GM18526 (cell line): ENCODE data around the gene CAPN5.

ENCODE experiments used
- POLR2A ChIP-seq: IDR thresholded peaks from 3 replicates; pipeline ENCODE4 v1.6.1; 2011; ENCODE audit not compliant: insufficient read length; ENCODE audit errors: extremely low read depth

Gene CAPN5

DNA sequence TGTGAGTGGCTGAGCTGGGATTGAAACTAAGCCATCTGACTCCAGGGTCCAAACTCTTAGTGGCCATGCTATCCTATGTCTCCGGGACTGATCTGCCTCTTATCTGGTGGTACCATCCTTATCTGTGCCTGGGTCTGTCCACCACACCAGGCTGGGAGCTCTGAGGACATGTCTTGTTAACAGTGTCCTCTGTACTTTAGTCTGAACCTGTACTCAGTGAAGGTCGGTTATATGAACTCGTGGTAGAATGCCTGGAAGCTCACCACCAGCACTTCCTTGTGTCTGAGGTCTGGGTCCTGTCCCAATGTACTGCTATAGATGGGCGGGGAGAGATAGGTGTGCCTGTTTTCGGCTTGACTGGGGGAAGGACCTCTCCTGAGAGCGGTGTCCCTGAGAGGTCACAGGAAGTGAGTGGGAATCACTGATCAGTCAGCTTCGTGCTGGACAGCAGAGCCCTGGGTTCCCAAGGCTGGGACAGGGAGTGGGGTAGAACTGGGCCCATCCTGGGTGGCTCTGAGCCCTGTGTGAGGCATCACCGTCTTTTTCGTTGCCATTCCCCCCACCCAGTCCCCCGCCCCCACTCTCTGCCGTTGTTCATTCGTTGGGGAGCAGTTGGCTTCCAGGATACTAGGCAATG, 70.1 kb downstream of the CAPN5 start:
- TF ChIP-seq POLR2A: no peak

DNA sequence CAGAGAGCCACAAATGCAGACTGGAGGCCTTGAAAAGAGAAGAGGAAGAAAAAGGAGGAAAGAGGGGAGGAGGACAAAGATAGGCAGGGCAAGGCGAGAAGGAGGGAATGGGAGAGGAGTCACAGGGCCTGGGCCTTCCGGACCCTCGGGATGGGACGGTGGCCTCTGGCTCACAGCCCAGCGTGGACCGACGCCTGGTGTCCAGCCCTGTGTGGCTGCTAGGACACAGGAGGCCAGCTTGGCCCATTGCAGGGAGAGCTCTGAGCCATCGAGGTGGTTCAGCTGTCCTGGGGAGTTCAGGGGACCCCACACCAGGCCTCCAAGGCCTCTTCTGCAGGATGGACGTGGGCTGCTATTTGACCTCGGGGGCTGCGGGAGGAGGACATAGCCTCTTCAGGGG, 70.7 kb downstream of the CAPN5 start:
- TF ChIP-seq POLR2A: no peak

DNA sequence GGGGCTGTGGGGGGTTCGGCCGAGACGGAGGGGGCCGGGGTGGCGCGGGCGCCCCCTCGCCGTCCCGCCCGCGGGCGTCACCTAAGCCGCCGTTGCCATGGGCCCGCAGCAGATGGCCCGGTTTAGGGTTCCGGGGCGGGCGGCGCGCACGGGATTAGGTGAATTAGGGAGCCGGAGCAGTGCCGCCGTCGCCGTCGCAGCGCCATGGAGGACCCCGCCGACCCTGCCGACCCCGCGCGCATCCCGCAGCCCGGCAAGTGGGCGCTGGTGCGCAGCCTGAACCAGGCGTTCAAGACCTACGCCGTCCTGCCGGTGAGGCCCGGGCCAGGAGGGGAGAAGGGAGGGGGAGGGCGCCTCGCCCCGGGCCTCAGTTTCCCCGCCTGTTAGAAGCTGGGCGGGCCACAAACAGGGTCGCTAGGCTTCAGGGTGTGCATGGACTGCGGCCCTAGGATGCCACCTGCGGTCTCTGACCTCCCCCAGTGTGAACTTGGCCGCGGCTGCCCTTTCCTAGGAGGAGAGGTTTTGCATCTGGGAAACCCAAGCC, 71.4 kb downstream of the CAPN5 start:
- no peak for TF ChIP-seq POLR2A

DNA sequence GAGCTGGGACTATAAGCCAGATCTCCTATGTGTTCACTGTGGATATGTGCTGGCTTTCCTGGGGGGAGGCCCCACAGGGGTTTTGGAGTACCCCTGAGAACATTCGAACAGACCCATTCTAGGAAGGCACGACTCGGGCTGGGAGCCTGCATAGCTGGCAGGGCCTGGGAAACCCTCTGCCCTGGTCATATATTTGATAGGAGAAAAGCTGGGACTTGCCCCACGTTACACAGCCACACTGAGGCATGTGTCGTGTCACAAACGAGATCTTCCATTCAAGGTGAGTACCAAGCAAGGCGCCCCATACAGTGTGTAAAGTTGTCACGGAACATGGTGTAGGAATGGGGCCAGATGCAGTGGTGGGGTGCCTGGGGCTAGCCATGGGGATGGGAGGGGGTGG, 72.4 kb downstream of the CAPN5 start:
- TF ChIP-seq POLR2A: no peak

DNA sequence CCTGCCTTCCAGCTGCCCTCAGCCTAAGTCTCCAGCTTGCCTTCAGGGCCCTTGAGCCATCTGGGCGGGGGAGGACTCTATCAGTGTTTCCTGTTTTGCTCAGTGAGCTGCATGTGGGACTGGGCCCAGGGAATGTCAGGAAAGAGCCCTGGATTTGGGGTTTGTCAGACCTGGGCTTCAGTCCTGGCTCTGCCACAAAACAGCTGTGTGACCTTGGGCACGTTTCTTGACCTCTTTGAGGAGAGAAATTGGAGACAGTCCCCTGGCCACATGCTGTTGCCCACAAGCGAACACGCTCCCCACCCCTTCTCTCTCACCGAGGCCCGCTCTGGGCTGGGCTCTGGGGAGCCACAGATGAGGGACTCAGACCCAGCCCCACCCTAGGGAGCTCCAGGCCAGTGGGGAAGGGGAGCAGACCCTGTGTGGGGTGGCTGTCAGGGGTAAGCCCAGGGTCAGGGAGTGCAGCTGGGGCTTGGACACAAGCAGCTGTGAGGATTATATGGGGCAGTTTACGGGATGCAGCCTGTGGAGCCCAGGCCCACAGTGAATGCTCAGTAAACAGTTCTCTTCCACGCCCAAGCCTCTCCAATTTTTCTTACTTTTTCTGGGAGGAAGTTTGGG, 73.6 kb downstream of the CAPN5 start:
- TF ChIP-seq POLR2A: no peak

DNA sequence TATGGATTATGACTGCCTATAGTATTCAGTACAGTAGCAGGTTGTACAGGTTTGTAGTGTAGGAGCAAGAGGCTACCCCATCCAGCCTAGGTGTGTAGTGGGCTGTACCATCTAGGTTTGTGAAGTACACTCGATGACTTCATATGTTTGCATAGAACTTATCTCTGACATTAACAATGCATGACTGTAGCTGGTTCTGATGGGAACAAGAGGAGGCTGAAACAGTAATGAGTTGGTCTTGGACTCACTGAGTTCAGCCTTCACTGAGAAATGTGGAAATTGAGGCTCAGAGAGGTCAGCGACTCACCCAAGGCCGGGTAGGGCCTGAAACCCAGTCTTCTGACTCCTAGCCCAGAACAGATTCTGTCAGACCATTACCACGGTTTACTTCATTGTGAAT, 74.3 kb downstream of the CAPN5 start:
- no peak for TF ChIP-seq POLR2A

DNA sequence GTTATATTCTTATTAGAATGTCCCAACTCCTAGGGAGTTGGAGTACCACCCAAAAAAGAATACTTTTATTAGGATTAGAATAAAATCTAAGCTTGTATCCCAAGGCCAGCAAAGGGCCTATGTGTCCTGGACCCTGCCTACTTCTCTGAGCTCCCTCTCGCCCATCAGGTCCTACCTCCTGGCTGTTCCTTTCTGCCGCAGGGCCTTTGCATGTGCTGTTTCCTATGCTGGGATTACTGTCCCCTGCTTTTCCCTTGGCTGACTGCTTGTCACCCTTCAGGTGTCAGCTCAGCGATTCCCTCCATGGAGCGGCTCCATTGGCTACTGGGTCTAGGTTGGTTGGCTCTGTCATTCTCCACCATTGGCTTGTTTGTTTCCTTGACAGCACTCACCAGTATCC, 74.7 kb downstream of the CAPN5 start:
- no peak for TF ChIP-seq POLR2A

DNA sequence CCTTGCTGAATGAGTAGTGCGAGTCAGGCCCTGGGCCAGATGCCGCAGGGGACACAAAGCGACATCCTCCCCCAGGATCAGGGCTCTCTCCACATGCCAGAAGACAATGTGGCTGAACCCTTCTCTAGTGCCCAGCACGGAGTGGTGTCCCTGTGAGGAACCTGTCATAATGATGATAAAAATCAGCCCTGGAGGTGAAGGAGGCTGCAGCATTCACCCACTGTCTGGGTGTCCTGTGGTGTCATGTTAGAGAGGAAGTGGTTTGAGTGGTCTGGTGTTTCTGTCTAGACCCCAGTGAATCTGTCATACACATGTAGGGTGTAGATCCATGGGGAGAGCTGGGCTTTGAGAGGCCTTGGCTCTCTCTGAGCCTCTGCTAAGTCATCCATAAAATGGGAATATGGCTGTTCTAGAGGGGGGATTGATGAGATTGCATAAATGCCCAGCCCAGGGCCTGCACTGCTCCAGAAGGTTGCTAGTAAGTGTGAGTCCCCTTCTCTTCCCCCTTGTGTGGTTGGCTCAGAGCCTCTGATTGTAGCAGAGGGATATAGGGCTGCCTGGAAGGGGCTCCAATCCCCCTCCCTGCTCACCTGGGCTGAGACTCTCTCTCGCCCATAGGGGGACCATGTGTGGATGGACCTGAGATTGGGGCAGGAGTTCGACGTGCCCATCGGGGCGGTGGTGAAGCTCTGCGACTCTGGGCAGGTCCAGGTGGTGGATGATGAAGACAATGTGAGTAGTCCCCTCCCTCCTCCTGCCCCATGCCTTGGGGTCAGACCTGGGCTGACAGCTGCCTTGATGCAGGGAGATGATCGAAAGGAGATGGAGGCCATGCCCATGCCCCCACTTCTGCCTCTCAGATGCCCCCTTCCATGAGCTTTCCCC, 75.6 kb downstream of the CAPN5 start:
- TF ChIP-seq POLR2A: no peak

DNA sequence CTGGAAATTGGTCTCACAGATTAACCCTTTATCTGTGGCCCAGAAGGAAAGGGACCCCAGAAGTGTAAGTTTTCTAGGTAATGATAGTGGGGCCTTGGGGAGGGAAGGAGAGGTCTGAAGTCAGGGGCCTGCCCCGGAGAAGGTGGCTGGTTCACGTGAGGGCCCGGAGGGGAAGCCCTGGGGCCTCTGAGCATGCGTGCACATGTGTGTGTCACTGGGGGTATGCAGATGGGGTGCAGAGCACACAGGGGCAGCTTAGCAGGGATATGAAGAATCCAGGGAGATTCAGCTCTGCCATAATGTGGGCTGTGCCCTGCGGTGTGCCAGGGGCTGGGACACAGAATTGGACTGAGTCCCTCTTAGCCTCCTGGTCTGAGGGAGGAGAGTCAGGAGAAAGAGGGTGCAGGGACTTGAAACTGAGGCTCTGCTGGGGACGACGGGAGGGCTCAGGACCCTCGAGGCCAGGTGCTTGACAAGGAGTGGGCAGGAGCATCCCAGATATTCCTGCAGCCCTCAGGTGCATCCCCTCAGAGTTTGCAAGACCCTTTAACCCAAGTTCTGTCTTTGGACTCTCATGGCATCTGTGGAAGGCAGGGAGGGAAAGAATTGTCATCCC, 76.7 kb downstream of the CAPN5 start:
- TF ChIP-seq POLR2A: no peak

DNA sequence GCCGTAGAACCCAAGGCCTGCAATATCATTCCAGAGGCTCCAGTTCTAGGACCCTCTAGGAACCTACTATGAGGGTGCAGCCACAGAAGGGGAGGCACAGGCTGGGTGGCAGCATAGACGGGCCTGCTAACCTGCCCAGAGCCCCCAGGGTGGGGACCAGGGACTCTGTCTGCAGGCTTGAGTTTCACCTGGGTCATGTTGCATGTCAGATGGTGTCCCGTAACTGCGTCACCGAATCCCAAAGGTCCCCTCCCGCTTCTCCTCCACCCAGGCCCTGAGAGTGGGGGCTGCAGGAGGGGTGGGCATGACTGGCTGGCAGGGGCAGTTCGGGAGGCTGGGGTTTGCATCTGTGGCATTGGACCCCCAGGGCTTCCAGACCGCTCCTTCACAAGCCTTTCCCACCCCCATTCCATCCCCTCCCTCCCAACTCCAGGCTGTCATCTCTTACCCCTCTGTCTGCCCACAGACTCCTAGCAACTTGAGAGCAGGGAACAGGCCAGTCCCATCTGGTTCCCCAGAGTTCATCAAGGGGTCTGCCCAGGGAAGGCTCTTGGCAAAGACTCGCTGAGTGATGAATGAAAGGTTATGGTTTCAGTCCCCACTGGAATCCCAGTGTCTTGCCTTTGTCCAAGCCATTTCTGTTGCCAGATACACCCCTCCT, 77.6 kb downstream of the CAPN5 start:
- TF ChIP-seq POLR2A: no peak

DNA sequence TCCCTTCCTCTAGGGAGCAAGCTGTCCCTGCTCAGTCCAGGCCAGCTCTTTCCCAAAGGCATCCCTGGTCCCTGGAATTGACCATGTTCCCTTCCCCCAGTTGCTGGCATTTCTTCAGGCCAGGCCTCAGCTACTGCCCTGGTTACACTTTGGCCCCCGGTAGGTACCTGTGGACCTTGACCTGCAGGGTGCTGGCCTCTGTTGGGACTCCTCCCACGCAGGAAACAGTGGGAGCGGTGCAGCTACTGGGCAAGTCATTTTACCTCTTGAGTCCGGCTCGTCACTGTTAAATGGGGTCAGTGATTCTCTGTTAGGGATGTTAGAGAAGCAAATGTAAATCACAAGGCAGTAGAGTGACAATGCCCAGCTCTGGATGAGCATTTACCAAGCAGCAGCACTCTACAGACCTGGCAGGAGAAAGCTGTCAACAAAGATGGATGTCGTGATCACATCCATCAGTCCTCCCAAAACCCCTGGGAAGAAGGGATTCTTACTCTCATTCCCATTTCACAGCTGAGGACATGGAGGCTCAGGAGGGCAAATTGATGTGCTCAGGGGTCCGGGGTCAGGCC, 78.2 kb downstream of the CAPN5 start:
- TF ChIP-seq POLR2A: no peak

DNA sequence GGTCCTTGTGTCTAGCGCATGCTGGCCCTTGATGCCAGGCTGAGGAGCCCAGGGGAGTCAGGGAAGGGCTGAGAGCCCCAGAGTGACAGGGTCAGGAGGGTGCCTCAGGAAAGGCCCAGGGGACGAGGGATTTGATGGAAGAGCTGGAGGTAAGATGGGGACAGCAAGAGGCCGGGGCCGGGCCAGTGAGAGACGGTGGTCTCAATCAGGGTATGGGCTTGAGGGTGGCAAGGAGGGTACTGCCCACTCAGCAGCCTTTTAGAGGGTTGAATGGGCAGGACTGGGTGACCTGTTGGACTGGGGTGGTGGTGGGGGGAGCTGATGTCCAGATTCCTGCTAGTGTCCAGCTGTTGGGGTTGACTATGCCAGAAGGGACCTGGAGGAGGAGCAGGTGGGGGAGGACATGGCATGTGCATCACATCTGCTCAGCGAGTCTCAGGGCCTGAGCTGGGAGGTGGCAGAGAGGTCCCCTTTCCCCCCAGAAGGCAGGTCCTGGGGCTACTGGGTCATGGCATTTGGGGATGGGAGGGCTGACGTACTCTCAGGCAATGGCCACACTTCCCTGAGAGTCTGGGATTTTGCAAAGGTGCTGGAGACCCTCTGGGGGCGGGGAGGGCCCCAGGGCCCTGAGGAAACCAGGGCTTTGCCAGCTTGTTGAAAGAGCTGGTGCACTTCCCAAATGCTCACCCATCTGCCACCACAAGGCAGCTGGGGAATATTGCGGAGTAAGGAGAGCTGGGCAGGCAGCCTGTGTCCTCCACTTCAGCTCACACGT, 79.7 kb downstream of the CAPN5 start:
- TF ChIP-seq POLR2A: no peak

DNA sequence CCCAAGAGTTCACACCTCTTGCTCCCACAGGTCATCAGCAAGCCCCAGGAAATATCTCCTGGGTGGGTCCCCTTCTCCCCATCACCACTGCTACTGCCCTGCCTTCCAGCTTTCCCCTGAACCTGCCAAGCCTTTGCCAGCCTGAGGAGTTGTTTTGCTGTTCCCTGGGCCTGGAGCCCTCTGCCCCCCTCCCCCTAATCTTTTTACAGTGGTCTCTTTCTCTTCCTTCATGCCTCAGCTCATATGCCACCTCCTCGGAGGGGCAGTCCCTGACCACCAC, 80.2 kb downstream of the CAPN5 start:
- no peak for TF ChIP-seq POLR2A

DNA sequence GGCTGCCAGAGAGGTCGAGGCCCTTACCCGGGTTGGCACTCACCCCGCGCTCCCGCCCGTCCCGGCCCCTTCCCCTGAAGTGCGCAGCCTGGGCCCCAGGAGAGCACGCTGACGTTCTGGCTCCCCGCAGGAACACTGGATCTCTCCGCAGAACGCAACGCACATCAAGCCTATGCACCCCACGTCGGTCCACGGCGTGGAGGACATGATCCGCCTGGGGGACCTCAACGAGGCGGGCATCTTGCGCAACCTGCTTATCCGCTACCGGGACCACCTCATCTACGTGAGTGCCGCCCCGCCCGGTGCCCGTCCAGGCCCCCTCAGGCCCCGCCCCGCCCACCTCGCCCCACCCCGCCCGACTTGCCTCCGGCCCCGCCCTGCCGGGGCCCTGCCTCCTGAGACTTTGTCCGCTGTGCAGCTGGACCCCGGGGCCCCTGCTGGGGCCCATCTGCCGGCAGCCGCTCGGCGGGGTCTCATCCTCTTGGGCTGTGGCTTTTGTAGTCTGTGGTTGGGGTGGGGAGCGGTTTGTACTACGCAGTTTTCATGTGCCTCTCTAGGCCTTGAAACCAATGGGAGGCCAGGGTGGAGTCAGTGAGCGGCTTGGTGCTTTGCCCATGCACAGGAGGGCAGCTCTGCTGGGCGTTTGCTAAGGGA, 81.0 kb downstream of the CAPN5 start:
- no peak for TF ChIP-seq POLR2A
